ENCODE measurements around the gene CD86. TPM values are rescaled to one million over a fixed set of nuclear protein-coding genes. Genes with fewer than 3 reads are reported as not detected.
A peak's percentile ranks its signal among the peaks of the same experiment; 100 is the strongest.
"Not testable (repeated sequence)": the region's sequence is repeated elsewhere in the genome, so short reads cannot be mapped to it uniquely, and the experiment has no call there.

CD86 gene
- total RNA-seq, 2 donors from 2014 or later, result 1.3 to 4.3 TPM

DNA sequence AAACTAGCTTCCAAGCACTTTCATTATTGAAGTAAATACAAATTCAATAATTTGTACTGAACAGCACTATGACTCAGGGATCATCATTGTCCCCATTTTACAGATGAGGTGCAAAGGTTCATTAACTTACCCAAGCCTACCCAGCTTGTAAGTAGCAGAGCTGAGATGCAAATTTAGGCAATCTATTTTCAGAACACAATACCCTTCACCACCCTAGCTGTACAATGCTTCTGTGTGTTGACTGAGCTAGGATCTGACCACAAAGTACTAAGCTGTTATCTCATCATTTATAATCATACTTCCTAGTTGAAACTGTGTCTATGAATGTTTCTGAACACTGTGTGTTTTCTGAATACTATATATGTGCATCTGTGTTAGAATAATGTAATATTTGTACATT is 29.9 kb upstream of the CD86 start:
- no peaks in the 10 kb centered on the region for H3K9me3 ChIP-seq (ENCODE audit: control insufficient read depth, low read length, poor library complexity, severe bottlenecking)
- H3K36me3 Mint-ChIP-seq (ENCODE audit: low read depth), result peaks cover 3% of the 10 kb centered on the region
- ATAC-seq, result no peak
- no peak overlapping the region for H3K4me3 Mint-ChIP-seq
- H3K4me1 Mint-ChIP-seq, result peaks cover 5% of the 10 kb centered on the region
- no peak overlapping the region for H3K27ac Mint-ChIP-seq
- DNase-seq, result no peak
- H3K27me3 Mint-ChIP-seq, result peaks cover 19% of the 10 kb centered on the region

- Mint-ChIP-seq H3K4me1 (peaks cover 7% of the 10 kb centered on the region), H3K36me3 (ENCODE audit: low read depth) (peaks cover 2% of the 10 kb centered on the region), H3K4me3 (peak overlapping the region; percentile 31), H3K27ac (no peak overlapping the region), H3K27me3 (no peaks in the 10 kb centered on the region)
- no peaks in the 10 kb centered on the region for H3K9me3 ChIP-seq (ENCODE audit: control insufficient read depth, low read length, poor library complexity, severe bottlenecking)
- ATAC-seq (peak; percentile 54), DNase-seq (no peak)
These were observed 24.6 kb upstream of the CD86 start for GRCh38 chr3:122030381-122031122.

DNA sequence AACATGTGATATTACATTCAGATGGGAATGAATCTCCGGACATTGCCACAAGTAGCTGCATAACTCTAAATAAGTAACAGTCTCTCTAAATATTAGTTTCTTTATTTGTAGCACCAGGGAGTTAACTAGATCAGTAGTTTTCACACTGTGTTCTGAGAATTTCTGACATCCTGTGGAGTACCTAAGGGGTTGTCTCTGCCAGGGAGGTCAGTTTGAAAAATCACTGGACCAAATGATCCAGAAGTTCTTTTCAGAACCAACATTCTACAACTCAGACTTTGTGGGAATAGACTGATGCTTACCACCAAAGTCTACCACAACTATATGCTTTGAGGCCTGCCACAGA is 24.1 kb upstream of the CD86 start:
- H3K4me3 Mint-ChIP-seq, result peak overlapping the region; percentile 31
- H3K4me1 Mint-ChIP-seq, result peaks cover 7% of the 10 kb centered on the region
- no peaks in the 10 kb centered on the region for H3K9me3 ChIP-seq (ENCODE audit: control insufficient read depth, low read length, poor library complexity, severe bottlenecking)
- ATAC-seq, result no peak
- no peaks in the 10 kb centered on the region for H3K27me3 Mint-ChIP-seq
- H3K27ac Mint-ChIP-seq, result no peak overlapping the region
- no peak for DNase-seq
- peaks cover 2% of the 10 kb centered on the region for H3K36me3 Mint-ChIP-seq (ENCODE audit: low read depth)

DNA sequence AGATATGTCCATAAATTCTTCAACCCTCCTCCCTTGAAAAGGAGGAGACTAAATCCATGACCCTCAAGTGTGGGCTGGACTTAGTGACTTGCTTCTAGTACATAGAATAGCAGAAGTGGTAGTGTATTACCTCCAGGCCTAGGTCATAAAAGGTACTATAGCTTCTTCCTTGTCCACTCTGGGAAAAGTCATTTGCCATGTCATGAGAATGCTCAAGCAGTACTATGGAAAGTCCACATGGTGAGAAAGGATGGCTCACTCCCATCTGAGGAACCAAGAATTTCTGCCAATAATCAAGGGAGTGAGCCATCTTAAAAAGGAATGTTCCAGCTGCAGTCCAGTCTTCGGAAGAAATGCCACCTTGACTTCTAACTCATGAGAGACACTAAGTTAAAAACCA is 22.6 kb upstream of the CD86 start:
- ATAC-seq (no peak), DNase-seq (no peak)
- no peak overlapping the region for H3K27ac Mint-ChIP-seq
- peaks cover 2% of the 10 kb centered on the region for H3K36me3 Mint-ChIP-seq (ENCODE audit: low read depth)
- H3K4me3 Mint-ChIP-seq, result no peak overlapping the region
- no peaks in the 10 kb centered on the region for H3K9me3 ChIP-seq (ENCODE audit: control insufficient read depth, low read length, poor library complexity, severe bottlenecking)
- no peaks in the 10 kb centered on the region for H3K27me3 Mint-ChIP-seq
- H3K4me1 Mint-ChIP-seq, result peaks cover 7% of the 10 kb centered on the region

- H3K4me3 Mint-ChIP-seq, result no peak overlapping the region
- no peaks in the 10 kb centered on the region for H3K9me3 ChIP-seq (ENCODE audit: control insufficient read depth, low read length, poor library complexity, severe bottlenecking)
- no peak overlapping the region for H3K27ac Mint-ChIP-seq
- H3K4me1 Mint-ChIP-seq, result peaks cover 7% of the 10 kb centered on the region
- no peaks in the 10 kb centered on the region for H3K27me3 Mint-ChIP-seq
- DNase-seq (no peak), ATAC-seq (no peak)
- peaks cover 2% of the 10 kb centered on the region for H3K36me3 Mint-ChIP-seq (ENCODE audit: low read depth)
These were observed 22.1 kb upstream of the CD86 start for GRCh38 chr3:122033023-122033422.

DNA sequence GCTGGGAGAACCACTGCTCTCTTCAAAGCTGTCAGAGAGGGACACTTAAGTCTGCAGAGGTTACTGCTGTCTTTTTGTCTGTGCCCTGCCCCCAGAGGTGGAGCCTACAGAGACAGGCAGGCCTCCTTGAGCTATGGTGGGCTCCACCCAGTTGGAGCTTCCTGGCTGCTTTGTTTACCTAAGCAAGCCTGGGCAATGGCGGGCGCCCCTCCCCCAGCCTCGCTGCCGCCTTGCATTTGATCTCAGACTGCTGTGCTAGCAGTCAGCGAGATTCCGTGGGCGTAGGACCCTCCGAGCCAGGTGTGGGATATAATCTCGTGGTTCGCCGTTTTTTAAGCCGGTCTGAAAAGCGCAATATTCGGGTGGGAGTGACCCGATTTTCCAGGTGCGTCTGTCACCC is 7.9 kb upstream of the CD86 start:
- peaks cover 17% of the 10 kb centered on the region for H3K27me3 Mint-ChIP-seq
- H3K4me3 Mint-ChIP-seq; DNase-seq; H3K9me3 ChIP-seq (ENCODE audit: control insufficient read depth, low read length, poor library complexity, severe bottlenecking); H3K36me3 Mint-ChIP-seq (ENCODE audit: low read depth); H3K27ac Mint-ChIP-seq; H3K4me1 Mint-ChIP-seq; ATAC-seq: not testable (repeated sequence)

DNA sequence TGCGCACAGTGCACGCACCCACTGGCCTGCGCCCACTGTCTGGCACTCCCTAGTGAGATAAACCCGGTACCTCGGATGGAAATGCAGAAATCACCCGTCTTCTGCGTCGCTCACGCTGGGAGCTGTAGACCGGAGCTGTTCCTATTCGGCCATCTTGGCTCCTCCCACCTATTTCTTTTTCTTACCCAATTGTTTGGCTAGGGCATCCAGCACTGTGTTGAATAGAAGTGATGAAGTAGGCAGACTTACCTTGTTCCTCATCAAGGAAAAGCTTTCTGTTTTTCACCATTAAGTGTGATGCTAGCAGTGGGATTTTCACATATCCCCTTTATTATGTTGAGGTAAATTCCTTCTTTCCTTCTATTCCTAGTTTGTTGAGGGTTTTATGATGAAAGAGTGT is 7.4 kb upstream of the CD86 start:
- not testable (repeated sequence) for H3K4me1 Mint-ChIP-seq; ATAC-seq; H3K4me3 Mint-ChIP-seq; H3K9me3 ChIP-seq (ENCODE audit: control insufficient read depth, low read length, poor library complexity, severe bottlenecking); H3K27ac Mint-ChIP-seq; DNase-seq; H3K36me3 Mint-ChIP-seq (ENCODE audit: low read depth)
- peaks cover 21% of the 10 kb centered on the region for H3K27me3 Mint-ChIP-seq

GRCh38 chr3:122052968-122053367 is 2.2 kb upstream of the CD86 start:
- peaks cover 2% of the 10 kb centered on the region for H3K36me3 Mint-ChIP-seq (ENCODE audit: low read depth)
- peaks cover 37% of the 10 kb centered on the region for H3K27me3 Mint-ChIP-seq
- no peaks in the 10 kb centered on the region for H3K4me1 Mint-ChIP-seq
- no peak overlapping the region for H3K27ac Mint-ChIP-seq
- ATAC-seq (no peak), DNase-seq (no peak)
- no peak overlapping the region for H3K4me3 Mint-ChIP-seq
- no peaks in the 10 kb centered on the region for H3K9me3 ChIP-seq (ENCODE audit: control insufficient read depth, low read length, poor library complexity, severe bottlenecking)

DNA sequence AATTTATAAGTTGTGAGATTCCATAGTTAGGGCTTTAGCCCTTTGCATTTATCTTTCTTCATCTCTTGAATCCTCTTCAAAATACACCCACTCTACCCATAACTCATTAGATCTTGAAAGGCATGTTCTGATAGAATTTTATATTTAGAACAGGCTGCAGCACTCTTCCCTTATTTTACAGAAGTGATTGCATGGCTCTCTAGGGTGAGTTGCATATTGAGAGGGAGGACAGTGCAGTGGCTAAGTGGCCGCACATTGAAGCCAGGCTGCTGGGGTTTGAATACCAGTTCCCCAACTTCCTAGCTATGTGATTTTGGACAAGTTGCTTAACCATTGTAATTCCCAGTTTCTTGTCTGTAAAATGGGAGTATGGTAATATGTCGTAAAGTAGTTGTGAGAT is 2.5 kb downstream of the CD86 start:
- ATAC-seq (no peak), DNase-seq (no peak)
- no peaks in the 10 kb centered on the region for H3K4me1 Mint-ChIP-seq
- no peak overlapping the region for H3K27ac Mint-ChIP-seq
- peaks cover 6% of the 10 kb centered on the region for H3K36me3 Mint-ChIP-seq (ENCODE audit: low read depth)
- H3K27me3 Mint-ChIP-seq, result peaks cover 31% of the 10 kb centered on the region
- no peaks in the 10 kb centered on the region for H3K9me3 ChIP-seq (ENCODE audit: control insufficient read depth, low read length, poor library complexity, severe bottlenecking)
- no peak overlapping the region for H3K4me3 Mint-ChIP-seq

DNA sequence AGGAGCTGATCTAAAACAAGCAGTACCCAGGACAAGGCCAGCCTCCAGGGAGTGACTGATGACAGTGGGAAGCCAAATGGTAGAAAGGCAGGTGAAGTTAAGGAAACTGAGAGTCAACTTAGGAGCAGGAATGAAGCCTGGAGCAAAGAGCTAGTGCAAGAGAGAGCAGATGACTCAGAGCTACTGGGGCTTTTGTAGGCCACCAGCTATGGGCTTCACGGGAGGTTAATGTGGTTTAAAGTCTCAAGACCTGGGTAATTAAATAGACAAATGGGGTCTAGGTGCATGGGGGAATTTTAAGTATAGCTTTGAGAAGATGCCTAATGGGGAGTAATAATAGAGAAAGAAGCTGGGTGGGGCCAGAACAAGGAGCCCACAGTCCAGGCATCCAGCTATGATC is 3.1 kb downstream of the CD86 start:
- ATAC-seq (no peak), DNase-seq (no peak)
- Mint-ChIP-seq H3K4me3 (no peak overlapping the region), H3K27ac (no peak overlapping the region), H3K27me3 (peaks cover 29% of the 10 kb centered on the region), H3K36me3 (ENCODE audit: low read depth) (peaks cover 4% of the 10 kb centered on the region), H3K4me1 (no peaks in the 10 kb centered on the region)
- no peaks in the 10 kb centered on the region for H3K9me3 ChIP-seq (ENCODE audit: control insufficient read depth, low read length, poor library complexity, severe bottlenecking)

GRCh38 chr3:122060040-122060698 is 5.0 kb downstream of the CD86 start:
- Mint-ChIP-seq H3K4me3 (no peak overlapping the region), H3K27ac (no peak overlapping the region), H3K36me3 (ENCODE audit: low read depth) (peaks cover 4% of the 10 kb centered on the region), H3K27me3 (peaks cover 33% of the 10 kb centered on the region), H3K4me1 (no peaks in the 10 kb centered on the region)
- DNase-seq (no peak), ATAC-seq (no peak)
- no peaks in the 10 kb centered on the region for H3K9me3 ChIP-seq (ENCODE audit: control insufficient read depth, low read length, poor library complexity, severe bottlenecking)

DNA sequence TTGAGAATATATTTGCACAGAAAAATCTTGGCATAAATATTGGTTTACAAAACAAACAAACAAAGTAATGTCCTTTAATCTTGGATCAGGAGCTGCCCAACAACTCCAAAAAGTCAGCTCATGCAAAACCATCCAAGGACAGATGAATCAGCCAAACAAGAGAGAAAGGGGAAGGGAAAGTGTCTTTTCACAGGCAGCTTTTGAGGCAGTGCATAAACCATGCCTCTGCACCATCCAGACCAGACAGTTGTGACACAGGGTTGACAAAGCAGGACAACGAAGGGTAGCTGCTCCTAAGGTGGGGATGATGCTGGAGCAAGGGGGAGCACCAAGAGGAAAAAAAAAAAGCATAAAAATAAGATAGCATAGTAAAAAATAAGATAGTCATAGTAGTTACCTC is 8.7 kb downstream of the CD86 start:
- DNase-seq (no peak), ATAC-seq (no peak)
- peaks cover 6% of the 10 kb centered on the region for H3K4me1 Mint-ChIP-seq
- H3K4me3 Mint-ChIP-seq, result no peak overlapping the region
- H3K9me3 ChIP-seq (ENCODE audit: control insufficient read depth, low read length, poor library complexity, severe bottlenecking), result no peaks in the 10 kb centered on the region
- H3K27me3 Mint-ChIP-seq, result peaks cover 14% of the 10 kb centered on the region
- no peak overlapping the region for H3K27ac Mint-ChIP-seq
- H3K36me3 Mint-ChIP-seq (ENCODE audit: low read depth), result peaks cover 2% of the 10 kb centered on the region

- Mint-ChIP-seq H3K27me3 (peaks cover 14% of the 10 kb centered on the region), H3K4me3 (no peak overlapping the region), H3K4me1 (peaks cover 6% of the 10 kb centered on the region), H3K27ac (no peak overlapping the region), H3K36me3 (ENCODE audit: low read depth) (no peaks in the 10 kb centered on the region)
- no peak for DNase-seq
- no peaks in the 10 kb centered on the region for H3K9me3 ChIP-seq (ENCODE audit: control insufficient read depth, low read length, poor library complexity, severe bottlenecking)
- ATAC-seq, result no peak
These were observed 9.2 kb downstream of the CD86 start for GRCh38 chr3:122064326-122064725.

All from T-helper 17 cell (primary cell).